HUES6 (cell line): Measurements from ENCODE around the gene MTARC2.

Source experiments
- H3K27ac ChIP-seq: 2 replicates; pipeline ENCODE4 v1.7.0; 2013; ENCODE audit warnings: low read depth, mild to moderate bottlenecking, low read length, inconsistent platforms
- H3K27me3 ChIP-seq: 2 replicates; pipeline ENCODE4 v1.6.1; 2013; ENCODE audit warnings: low read length; ENCODE audit not compliant: control insufficient read depth, insufficient read depth
- H3K36me3 ChIP-seq: 2 replicates; pipeline ENCODE4 v1.6.1; 2013; ENCODE audit warnings: low read length; ENCODE audit not compliant: control insufficient read depth, insufficient read depth
- H3K4me1 ChIP-seq: 2 replicates; pipeline ENCODE4 v1.6.1; 2013; ENCODE audit warnings: low read length; ENCODE audit not compliant: control insufficient read depth, insufficient read depth
- H3K4me3 ChIP-seq: 2 replicates; pipeline ENCODE4 v1.5.1; 2013; ENCODE audit warnings: low read depth, low read length
- H3K9ac ChIP-seq: one replicate; pipeline ENCODE4 v1.6.1; 2013; ENCODE audit warnings: mild to moderate bottlenecking, low read length
- H3K9me3 ChIP-seq: 2 replicates; pipeline ENCODE4 v1.6.1; 2013; ENCODE audit warnings: low read depth, low read length; ENCODE audit not compliant: control insufficient read depth, insufficient read depth

MTARC2 gene

GRCh38 chr1:220828950-220829586 lies 80.9 kb downstream of the MTARC2 start:
- Histone ChIP-seq H3K36me3 (no peaks in the 10 kb centered on the region), H3K27me3 (no peaks in the 10 kb centered on the region), H3K27ac (no peak overlapping the region), H3K9me3 (peaks cover 2% of the 10 kb centered on the region; the same call in 1 of the 2 replicates), H3K9ac (no peak overlapping the region), H3K4me3 (no peak overlapping the region), H3K4me1 (peaks cover 6% of the 10 kb centered on the region; the same call in 1 of the 2 replicates)

GRCh38 chr1:220833436-220833835 lies 85.3 kb downstream of the MTARC2 start:
- no peak overlapping the region for H3K27ac ChIP-seq
- H3K4me1 ChIP-seq, result no peaks in the 10 kb centered on the region; the same call in 1 of the 2 replicates

More at GRCh38 chr1:220833436-220833835, 85.3 kb downstream of the MTARC2 start:
- Histone ChIP-seq H3K36me3 (no peaks in the 10 kb centered on the region), H3K4me3 (no peak overlapping the region), H3K9me3 (peaks cover 2% of the 10 kb centered on the region; the same call in 1 of the 2 replicates), H3K9ac (no peak overlapping the region), H3K27me3 (no peaks in the 10 kb centered on the region)
